ENCODE results near the gene DOC2B.
"Not testable (repeated sequence)": the region's sequence is repeated elsewhere in the genome, so short reads cannot be mapped to it uniquely, and the experiment has no call there.

DNA sequence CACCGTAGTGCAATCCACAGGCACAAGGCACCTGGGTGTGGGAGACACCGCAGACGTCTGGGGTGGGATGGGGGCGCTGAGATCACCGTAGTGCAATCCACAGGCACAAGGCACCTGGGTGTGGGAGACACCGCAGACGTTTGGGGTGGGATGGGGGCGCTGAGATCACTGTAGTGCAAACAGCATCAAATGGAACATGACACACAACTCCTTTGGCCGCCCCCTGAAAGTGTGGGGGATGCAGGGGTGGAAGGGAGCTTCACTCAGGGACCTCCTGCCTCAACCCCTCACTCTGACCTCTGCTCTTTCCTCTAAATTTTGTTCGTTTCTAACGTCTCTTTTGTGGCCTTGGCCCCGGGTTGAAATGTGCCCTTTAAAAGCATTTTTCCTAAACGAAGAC lies 20.3 kb upstream of the DOC2B start:
- not testable (repeated sequence) for TF ChIP-seq CTCF (IDR thresholded peaks at IDR 0.05); FOXJ3 (CRISPR knock-in tag; IDR thresholded peaks at IDR 0.05); POLR2AphosphoS5 (IDR thresholded peaks at IDR 0.05; ENCODE audit: low read depth, low read length); RAD21 (IDR thresholded peaks at IDR 0.05; ENCODE audit: low read length); MAX (IDR thresholded peaks at IDR 0.05; ENCODE audit: low read depth); NFIC (IDR thresholded peaks at IDR 0.05; ENCODE audit: borderline replicate concordance)
- TF ChIP-seq, protein P1, sequence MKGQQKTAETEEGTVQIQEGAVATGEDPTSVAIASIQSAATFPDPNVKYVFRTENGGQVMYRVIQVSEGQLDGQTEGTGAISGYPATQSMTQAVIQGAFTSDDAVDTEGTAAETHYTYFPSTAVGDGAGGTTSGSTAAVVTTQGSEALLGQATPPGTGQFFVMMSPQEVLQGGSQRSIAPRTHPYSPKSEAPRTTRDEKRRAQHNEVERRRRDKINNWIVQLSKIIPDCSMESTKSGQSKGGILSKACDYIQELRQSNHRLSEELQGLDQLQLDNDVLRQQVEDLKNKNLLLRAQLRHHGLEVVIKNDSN (IDR thresholded peaks at IDR 0.05; ENCODE audit: borderline replicate concordance, low read depth), result not testable (repeated sequence)
- TF ChIP-seq, protein P2, sequence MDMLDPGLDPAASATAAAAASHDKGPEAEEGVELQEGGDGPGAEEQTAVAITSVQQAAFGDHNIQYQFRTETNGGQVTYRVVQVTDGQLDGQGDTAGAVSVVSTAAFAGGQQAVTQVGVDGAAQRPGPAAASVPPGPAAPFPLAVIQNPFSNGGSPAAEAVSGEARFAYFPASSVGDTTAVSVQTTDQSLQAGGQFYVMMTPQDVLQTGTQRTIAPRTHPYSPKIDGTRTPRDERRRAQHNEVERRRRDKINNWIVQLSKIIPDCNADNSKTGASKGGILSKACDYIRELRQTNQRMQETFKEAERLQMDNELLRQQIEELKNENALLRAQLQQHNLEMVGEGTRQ (IDR thresholded peaks at IDR 0.05; ENCODE audit: borderline replicate concordance, low read depth, low read length), result not testable (repeated sequence)
